Measurements from ENCODE around the gene LIX1.
"Not testable (repeated sequence)": the region's sequence is repeated elsewhere in the genome, so short reads cannot be mapped to it uniquely, and the experiment has no call there.

Gene LIX1

DNA sequence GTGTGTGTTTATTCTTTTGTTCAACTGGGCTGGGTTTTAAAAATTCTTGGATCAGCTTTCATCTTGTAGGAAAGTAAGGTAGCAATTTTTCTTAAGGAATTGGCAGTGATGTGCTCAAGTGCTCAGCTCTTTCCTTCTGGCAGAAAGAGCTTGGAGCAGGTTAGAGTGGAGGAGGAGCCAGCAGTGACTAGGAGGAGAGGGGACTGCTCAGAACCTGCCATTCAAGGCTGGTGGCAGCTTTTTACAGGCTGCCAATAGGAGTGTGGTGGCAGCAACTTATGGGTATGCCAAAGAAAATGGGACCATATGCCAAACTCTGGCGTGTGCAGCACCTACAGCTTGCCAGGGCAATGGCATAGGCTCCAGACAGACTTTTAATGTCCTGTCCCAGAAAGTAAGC, 2.2 kb downstream of the LIX1 start:
- DNase-seq = not testable (repeated sequence)

DNA sequence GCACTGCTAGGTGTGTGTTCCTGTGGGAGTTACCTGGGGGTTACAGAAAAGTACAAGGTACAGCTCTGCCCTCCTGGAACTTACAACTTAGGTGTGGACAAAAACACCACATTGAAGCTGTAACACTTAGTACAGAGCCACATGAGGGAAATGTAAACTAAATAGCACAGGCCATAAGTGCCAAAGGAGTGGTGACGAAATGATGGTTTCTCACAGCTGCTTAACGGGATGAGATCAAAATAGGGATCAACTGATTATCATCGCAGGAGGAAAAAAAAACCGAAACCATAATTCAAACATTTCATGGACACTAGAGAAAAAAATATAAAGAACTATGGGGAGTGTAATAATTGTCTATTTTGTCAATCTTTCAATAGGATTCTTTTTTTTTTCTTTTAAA, 5.9 kb downstream of the LIX1 start:
- no peak for DNase-seq

DNA sequence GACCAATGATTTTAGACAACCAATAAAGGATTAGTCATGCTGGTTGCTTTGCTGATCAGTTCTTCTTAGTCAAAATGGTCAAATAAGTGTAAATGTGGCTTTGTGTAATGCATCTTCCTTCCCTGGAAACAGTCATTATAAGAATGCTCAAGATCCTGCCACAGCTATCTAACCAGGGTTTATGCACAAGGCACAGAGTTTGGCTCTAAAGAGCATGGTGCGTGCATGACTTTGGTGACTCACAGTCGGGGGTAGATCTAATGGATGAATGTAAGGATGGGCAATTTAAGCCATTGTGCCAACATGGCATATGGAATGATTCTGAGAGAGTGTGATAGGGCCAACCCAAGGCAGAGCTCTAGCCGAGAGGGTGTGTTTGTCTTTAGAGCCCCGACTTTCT, 6.5 kb downstream of the LIX1 start:
- DNase-seq = no peak

GRCh38 chr5:97134634-97135033, 7.8 kb downstream of the LIX1 start:
- no peak for DNase-seq

- DNase-seq = no peak
These were observed 9.3 kb downstream of the LIX1 start for GRCh38 chr5:97133101-97133500.

DNA sequence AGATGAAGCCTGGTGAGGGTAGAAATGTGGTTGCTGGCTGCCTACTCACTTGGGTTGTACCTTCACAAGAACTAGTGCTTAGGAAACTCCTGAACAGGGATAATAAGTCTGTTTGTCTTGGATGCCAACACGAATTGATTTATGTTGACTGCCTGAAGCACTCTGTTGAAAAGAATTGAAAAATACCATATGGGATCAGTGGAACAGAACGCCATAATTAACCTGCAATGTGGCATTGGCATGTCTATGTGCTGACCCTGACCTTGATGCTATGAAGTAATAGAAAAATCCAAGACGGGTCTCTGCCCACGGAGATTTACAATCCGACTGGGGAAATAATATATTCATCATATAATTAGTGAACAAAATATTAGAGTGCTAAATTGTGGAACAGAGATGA, 10.5 kb downstream of the LIX1 start:
- DNase-seq = no peak

DNA sequence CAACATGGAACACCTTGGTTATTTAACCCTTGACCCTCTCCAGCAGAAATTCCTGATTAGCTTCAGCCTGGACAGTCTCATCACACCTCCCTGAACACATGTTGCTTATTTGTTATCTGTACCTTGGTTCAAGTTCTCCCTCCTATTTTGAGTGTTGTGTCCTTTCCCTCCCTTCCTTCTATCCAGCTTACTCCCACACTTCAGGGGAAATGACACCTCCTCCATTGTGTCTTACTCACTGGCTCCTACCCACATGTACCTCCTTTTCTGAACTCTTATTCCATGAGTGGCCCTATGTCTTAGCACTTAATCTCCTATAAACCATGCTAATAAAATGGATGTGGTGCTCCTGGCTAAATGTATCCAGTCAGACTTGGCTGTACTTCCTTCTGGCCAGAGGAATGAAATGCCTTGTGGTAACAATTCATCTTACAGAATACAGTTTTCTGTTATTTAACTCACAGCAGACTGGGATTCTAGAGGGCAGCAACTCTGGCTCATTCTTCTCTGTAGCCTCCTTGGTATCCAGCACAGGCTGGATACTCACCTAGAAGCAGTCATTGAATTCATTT, 11.2 kb downstream of the LIX1 start:
- DNase-seq = no peak

DNA sequence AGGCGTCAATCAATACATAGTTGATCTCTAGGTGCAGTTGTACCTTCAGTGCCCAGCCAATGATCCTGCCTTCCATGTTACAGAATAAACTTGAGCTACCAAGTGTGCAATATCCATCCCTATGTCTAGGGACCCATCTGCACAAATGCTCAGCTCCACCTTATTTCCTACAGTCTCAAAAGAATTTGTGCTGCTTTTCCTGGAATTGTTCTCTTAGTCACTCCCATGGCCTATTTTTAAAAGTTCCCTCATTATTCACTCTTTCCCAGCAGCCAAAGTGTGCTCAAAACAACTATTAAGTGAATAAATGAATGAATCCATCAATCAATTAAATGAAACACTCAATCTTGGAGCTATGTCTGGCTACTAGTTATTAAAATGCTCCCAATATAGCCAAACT, 14.7 kb downstream of the LIX1 start:
- no peak for DNase-seq

- no peak for DNase-seq
These were observed 17.2 kb downstream of the LIX1 start for GRCh38 chr5:97125125-97125683.

GRCh38 chr5:97124335-97124734, 18.1 kb downstream of the LIX1 start:
- DNase-seq = no peak

GRCh38 chr5:97121848-97122247, 20.6 kb downstream of the LIX1 start:
- DNase-seq = no peak

DNA sequence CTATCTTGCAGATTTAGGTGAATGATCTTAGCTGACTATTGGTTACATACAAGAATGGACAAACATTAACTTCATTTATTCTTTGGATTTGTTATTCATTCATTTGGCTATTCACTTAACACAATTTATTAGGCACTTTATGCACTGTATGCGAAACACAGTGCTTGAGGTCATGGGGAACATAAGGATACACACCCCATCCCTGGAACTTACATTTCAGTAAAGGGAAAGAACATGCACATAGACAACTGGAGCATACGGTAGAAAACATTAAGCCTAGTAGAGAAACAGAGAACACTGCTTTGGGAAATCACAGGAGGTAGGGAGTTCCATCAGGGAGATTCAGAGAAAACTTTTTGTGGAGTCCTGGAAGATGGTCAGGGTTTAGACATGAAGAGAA, 22.2 kb downstream of the LIX1 start:
- DNase-seq = no peak

DNA sequence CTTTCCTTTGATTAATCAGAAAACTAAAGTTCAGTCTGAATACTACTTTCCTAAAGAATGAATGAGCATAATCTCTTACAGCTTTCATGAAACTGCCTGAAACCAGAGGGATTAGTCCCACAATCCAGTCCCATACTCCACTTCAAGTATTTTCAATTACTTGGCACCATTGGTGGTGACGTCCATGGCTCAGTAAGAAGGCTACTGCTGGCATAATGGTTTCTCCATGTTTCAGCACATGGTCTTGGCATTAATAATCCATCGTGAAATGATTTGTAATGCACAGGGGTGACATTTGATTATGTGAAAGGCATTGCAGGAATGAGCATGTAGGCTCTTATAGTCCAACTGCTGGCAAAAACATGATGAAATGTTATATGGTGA, 23.4 kb downstream of the LIX1 start:
- DNase-seq = no peak

GRCh38 chr5:97118261-97119006, 24.0 kb downstream of the LIX1 start:
- DNase-seq = no peak

- no peak for DNase-seq
These were observed 26.5 kb downstream of the LIX1 start for GRCh38 chr5:97115932-97116331.

GRCh38 chr5:97112230-97112629, 30.2 kb downstream of the LIX1 start:
- DNase-seq = no peak

DNA sequence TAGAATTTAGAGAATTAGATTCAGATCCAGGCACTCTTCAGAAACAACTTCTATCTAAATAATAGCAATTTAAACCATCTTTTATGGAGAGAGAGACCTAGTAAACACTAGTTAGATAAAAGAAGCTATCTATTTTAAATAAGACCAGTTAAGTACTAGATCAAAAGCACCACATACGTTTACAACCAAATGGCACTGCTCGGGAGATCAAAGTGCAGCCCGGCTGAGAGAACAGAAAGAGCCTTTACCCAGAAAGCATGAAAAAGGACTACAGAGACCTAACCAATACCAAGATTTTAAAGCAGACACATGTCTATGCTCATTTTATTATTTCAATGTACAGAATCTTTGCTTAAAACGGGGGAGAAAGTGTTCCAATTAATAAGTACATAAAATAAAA, 30.8 kb downstream of the LIX1 start:
- DNase-seq = no peak

DNA sequence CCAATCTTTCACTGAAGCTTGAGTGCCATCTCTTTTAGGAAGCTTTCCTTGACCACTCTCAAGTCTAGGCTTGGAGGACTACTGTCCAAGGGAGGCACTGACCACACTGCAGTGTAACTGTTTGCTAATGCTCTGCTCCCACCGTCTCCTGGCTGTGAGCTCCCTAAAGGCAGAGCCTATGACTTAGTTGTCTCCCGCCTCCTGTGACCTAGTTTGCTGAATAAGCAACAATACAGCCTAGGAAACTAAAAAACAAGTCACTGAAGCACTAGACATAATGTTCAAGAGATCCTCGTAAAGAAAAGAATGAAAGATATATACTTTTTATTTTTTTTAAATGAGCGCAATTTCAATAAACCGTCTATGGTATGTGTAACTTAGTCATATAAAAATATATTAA, 31.4 kb downstream of the LIX1 start:
- DNase-seq = no peak

- DNase-seq = no peak
These were observed 35.1 kb downstream of the LIX1 start for GRCh38 chr5:97107318-97107717.

GRCh38 chr5:97106216-97106581, 36.2 kb downstream of the LIX1 start:
- DNase-seq = no peak

GRCh38 chr5:97105501-97106215, 36.8 kb downstream of the LIX1 start:
- no peak for DNase-seq

DNA sequence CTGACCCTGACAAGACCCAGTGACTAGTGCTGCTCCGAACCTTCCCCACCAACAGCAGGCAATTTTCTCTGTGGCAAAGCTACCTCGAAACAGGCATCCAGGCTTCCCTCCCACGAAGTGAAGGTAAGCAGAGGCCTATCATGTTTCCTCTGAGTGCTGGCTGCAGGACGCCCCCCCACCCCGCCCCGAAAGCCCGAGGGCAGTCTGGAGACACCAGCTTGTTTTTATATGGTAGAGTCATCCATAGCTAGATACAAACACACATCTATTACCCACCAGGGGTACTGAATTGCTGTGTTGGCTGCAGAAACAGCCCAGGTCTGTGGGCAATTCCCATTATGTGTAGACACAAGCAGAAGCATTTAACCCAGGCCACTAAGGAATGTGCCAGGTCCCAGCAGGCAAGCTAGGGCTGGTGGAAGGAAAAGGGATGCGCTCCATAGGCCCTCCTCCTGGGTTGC, 40.4 kb downstream of the LIX1 start:
- no peak for DNase-seq

GRCh38 chr5:97101189-97101910, 41.1 kb downstream of the LIX1 start:
- DNase-seq = no peak
